Measurements from ENCODE around the gene DYNAP.

The DYNAP gene

GRCh38 chr18:54641734-54642133, 50.7 kb downstream of the DYNAP start:
- no peak for DNase-seq

- DNase-seq = no peak
These were observed 56.1 kb downstream of the DYNAP start for GRCh38 chr18:54647176-54647575.

All from activated CD4-positive, alpha-beta T cell treated with anti-CD3 and anti-CD28 coated beads for 4 hours (primary cell).